Stomach (tissue), 4 donors: ENCODE data around the gene LRTM2.

Experiments
- EP300 ChIP-seq: sonication (generic); formaldehyde crosslinking; IDR thresholded peaks from one replicate; pipeline ENCODE4 v1.6.1; 2017; ENCODE audit warnings: antibody characterized with exemption
- POLR2A ChIP-seq, 4 donors: fragments of 450-650 bp; IDR thresholded peaks; one replicate each; pipeline ENCODE4 v1.6.1; 2016; ENCODE audit warnings: antibody characterized with exemption in 4 of 4, control low read depth in 2 of 4, mild to moderate bottlenecking in 1 of 4, moderate library complexity in 1 of 4
- POLR2AphosphoS5 ChIP-seq, 3 donors: sonication (generic); formaldehyde crosslinking; IDR thresholded peaks; one replicate each; pipeline ENCODE4 v1.6.1; 2016; ENCODE audit warnings: antibody characterized with exemption in 3 of 3
- TF ChIP-seq, protein P1 (sequence below), 7 experiments: fragments of 450-650 bp in 4 of 7; fragments of 200-600 bp in 3 of 7; sonication (generic) in 3 of 7; IDR thresholded peaks; one replicate each; pipeline ENCODE4 v1.5.1; 2016 to 2019; ENCODE audit warnings: antibody characterized with exemption in 7 of 7, control low read depth in 2 of 7, mild to moderate bottlenecking in 1 of 7

DNA sequence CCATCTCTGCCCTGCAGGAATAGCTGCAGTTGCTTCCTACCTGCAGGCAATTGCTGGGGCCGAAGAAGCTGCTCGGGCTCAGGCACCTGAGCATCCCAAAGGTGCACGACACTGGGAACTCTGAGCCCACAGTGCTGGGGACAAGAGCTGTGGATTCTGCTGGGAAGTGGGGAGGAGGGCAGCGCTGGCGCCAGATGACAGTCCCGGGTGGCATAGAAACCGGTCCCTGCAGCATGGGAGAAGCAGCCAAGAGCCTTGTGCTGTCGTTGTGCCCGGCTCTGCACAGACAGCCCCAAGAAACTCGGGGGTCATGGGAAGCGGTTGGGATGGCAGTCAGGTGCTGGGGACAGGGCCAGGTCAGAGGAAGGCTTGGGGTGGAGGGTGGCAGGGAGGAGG, 529 bp downstream of the LRTM2 start:
- TF ChIP-seq, protein P1, sequence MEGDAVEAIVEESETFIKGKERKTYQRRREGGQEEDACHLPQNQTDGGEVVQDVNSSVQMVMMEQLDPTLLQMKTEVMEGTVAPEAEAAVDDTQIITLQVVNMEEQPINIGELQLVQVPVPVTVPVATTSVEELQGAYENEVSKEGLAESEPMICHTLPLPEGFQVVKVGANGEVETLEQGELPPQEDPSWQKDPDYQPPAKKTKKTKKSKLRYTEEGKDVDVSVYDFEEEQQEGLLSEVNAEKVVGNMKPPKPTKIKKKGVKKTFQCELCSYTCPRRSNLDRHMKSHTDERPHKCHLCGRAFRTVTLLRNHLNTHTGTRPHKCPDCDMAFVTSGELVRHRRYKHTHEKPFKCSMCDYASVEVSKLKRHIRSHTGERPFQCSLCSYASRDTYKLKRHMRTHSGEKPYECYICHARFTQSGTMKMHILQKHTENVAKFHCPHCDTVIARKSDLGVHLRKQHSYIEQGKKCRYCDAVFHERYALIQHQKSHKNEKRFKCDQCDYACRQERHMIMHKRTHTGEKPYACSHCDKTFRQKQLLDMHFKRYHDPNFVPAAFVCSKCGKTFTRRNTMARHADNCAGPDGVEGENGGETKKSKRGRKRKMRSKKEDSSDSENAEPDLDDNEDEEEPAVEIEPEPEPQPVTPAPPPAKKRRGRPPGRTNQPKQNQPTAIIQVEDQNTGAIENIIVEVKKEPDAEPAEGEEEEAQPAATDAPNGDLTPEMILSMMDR (IDR thresholded peaks at IDR 0.05), result no peak
- TF ChIP-seq POLR2AphosphoS5 (IDR thresholded peaks at IDR 0.05) (no peak), POLR2A (IDR thresholded peaks at IDR 0.05) (no peak), EP300 (no peak)
